ENCODE measurements around the gene GRM7.

GRM7 gene

DNA sequence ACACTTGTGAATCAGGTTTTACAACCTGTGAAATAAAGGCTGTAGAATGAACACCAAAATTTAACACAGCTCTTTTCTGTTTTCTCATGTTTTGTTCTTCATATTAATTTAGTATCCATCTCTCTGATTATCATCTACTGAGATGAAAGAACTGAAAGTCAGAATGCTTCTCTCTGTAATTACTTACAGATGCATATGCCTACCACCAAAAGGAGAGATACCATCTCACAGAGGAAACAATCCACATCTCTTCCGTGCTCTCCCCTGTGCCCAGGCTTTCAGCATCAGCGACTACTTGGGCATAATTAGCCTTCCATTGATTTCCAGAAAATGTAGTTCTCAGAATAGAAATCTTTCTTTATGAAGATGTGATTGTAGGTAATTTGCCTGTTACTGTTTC lies 741.4 kb downstream of the GRM7 start:
- no peak overlapping the region for H3K27ac ChIP-seq
- no peak overlapping the region for H3K4me3 ChIP-seq (ENCODE audit: low read depth in 1 of 2, low read length in 1 of 2)
- no peaks in the 10 kb centered on the region for H3K9me3 ChIP-seq
- H3K36me3 ChIP-seq: no peaks in the 10 kb centered on the region
- H3K4me1 ChIP-seq (ENCODE audit: control insufficient read depth in 1 of 2, insufficient read depth in 1 of 2, low read depth in 1 of 2, low read length in 1 of 2): no peaks in the 10 kb centered on the region
- TF ChIP-seq, protein P1, sequence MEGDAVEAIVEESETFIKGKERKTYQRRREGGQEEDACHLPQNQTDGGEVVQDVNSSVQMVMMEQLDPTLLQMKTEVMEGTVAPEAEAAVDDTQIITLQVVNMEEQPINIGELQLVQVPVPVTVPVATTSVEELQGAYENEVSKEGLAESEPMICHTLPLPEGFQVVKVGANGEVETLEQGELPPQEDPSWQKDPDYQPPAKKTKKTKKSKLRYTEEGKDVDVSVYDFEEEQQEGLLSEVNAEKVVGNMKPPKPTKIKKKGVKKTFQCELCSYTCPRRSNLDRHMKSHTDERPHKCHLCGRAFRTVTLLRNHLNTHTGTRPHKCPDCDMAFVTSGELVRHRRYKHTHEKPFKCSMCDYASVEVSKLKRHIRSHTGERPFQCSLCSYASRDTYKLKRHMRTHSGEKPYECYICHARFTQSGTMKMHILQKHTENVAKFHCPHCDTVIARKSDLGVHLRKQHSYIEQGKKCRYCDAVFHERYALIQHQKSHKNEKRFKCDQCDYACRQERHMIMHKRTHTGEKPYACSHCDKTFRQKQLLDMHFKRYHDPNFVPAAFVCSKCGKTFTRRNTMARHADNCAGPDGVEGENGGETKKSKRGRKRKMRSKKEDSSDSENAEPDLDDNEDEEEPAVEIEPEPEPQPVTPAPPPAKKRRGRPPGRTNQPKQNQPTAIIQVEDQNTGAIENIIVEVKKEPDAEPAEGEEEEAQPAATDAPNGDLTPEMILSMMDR (IDR thresholded peaks at IDR 0.05): no peak
- H3K27me3 ChIP-seq: no peaks in the 10 kb centered on the region

DNA sequence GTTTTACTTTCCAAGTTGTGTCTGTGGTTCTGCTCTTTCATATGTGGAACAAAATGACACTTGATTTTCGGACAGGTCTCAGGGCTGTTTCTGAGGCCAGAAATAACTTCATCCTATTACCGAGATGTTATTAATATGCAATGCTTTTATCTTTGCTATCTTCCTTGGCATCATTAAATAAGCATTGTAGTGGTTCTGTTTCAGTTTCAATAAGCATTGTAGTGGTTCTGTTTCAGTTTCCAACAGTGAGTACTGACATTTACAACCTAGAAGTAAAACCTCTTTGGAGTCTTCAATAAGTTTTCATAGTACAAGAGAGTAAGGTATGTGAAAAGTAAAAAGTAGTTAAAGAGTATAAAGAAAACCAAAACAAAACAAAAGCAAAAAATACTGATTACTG lies 746.2 kb downstream of the GRM7 start:
- H3K27ac ChIP-seq: no peak overlapping the region
- TF ChIP-seq, protein P1 (IDR thresholded peaks at IDR 0.05): no peak

DNA sequence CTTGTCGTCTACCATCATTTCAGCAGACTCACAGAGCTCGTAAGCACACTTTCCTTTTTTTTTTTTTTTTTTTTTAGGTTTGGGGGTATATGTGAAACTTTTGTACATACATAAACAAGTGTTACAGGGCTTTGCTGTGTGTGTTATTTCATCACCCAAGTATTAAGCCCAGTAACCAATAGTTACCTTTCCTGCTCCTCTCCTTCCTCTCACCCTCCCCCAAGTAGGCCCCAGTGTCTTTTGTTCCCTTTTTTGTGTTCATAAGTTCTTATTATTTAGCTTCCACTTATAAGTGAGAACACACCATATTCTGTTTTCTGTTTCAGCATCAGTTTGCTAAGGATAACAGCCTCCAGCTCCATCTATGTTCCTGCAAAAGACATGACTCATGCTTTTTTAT lies 746.8 kb downstream of the GRM7 start:
- TF ChIP-seq, protein P1 (IDR thresholded peaks at IDR 0.05): no peak
- Histone ChIP-seq H3K4me1 (ENCODE audit: control insufficient read depth in 1 of 2, insufficient read depth in 1 of 2, low read depth in 1 of 2, low read length in 1 of 2) (no peaks in the 10 kb centered on the region), H3K27me3 (no peaks in the 10 kb centered on the region), H3K9me3 (no peaks in the 10 kb centered on the region), H3K36me3 (no peaks in the 10 kb centered on the region), H3K4me3 (ENCODE audit: low read depth in 1 of 2, low read length in 1 of 2) (no peak overlapping the region), H3K27ac (no peak overlapping the region)

More for the DNA sequence above, 746.2 kb downstream of the GRM7 start:
- Histone ChIP-seq H3K27me3 (no peaks in the 10 kb centered on the region), H3K4me1 (ENCODE audit: control insufficient read depth in 1 of 2, insufficient read depth in 1 of 2, low read depth in 1 of 2, low read length in 1 of 2) (no peaks in the 10 kb centered on the region), H3K9me3 (no peaks in the 10 kb centered on the region), H3K36me3 (no peaks in the 10 kb centered on the region), H3K4me3 (ENCODE audit: low read depth in 1 of 2, low read length in 1 of 2) (no peak overlapping the region)

DNA sequence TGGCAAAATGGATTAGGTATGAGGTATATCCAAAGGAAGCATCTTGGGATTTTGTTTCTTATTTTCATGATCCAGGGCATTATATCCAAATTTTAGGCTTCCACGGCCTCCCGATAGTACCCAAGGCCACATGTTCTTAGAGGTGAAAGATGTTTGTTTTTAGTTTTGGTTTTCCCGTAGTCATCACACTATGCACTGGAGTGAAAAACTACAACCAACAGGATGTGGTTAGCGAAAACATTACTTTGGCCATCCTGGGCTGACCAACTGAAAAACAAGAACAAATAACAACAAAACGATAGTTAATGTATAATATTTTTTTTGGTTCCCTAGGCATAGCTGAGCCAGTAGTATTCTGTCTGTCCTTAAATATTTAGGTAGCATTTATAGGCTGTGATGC lies 749.7 kb downstream of the GRM7 start:
- no peak overlapping the region for H3K4me3 ChIP-seq (ENCODE audit: low read depth in 1 of 2, low read length in 1 of 2)
- no peaks in the 10 kb centered on the region for H3K27me3 ChIP-seq
- TF ChIP-seq, protein P1 (IDR thresholded peaks at IDR 0.05): no peak
- H3K27ac ChIP-seq: no peak overlapping the region
- H3K4me1 ChIP-seq (ENCODE audit: control insufficient read depth in 1 of 2, insufficient read depth in 1 of 2, low read depth in 1 of 2, low read length in 1 of 2): no peaks in the 10 kb centered on the region
- no peaks in the 10 kb centered on the region for H3K9me3 ChIP-seq
- no peaks in the 10 kb centered on the region for H3K36me3 ChIP-seq

DNA sequence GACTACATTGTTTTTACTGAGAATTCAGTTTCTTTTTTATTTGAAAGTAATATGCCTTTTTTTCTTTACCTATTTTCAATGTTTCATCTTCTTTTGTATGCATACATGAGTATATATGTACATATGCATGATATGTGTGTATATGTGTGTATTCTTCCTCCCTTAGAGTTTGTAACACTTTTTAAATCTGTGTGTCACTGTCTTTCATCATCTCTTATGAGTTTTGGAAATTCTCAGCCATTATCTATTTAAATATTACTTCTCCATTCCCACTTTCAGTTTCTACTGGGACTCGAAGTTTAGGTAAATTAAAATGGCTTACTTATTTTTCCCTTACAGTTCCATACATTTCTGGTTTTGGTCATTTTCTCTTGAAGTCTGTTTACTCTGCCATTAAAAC lies 754.1 kb downstream of the GRM7 start:
- H3K36me3 ChIP-seq: no peaks in the 10 kb centered on the region
- no peak overlapping the region for H3K4me3 ChIP-seq (ENCODE audit: low read depth in 1 of 2, low read length in 1 of 2)
- H3K27ac ChIP-seq: no peak overlapping the region
- H3K9me3 ChIP-seq: no peaks in the 10 kb centered on the region
- TF ChIP-seq, protein P1 (IDR thresholded peaks at IDR 0.05): no peak
- H3K27me3 ChIP-seq: no peaks in the 10 kb centered on the region
- no peaks in the 10 kb centered on the region for H3K4me1 ChIP-seq (ENCODE audit: control insufficient read depth in 1 of 2, insufficient read depth in 1 of 2, low read depth in 1 of 2, low read length in 1 of 2)

DNA sequence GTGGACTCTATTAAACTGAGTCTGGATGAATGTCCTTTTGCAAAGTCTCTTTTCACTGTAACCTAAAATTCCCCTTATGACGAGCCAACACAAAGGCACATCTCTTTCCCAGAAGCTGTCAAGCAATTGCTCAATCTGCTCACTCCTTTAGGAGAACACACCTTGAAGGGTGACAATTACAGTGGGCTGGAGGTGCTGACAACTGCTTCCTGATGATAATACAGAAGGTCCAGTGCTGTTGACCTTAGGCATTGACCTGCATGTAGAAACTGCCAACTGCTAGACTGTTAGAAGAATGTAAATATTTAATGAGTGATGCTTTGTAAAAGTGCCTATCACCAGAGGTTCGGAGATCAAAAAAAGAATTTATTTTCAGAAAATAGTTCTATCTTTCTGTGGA lies 757.7 kb downstream of the GRM7 start:
- Histone ChIP-seq H3K4me3 (ENCODE audit: low read depth in 1 of 2, low read length in 1 of 2) (no peak overlapping the region), H3K4me1 (ENCODE audit: control insufficient read depth in 1 of 2, insufficient read depth in 1 of 2, low read depth in 1 of 2, low read length in 1 of 2) (no peaks in the 10 kb centered on the region)
- TF ChIP-seq, protein P1 (IDR thresholded peaks at IDR 0.05): no peak

More for the DNA sequence above, 757.7 kb downstream of the GRM7 start:
- Histone ChIP-seq H3K27me3 (no peaks in the 10 kb centered on the region), H3K27ac (no peak overlapping the region), H3K9me3 (no peaks in the 10 kb centered on the region), H3K36me3 (no peaks in the 10 kb centered on the region)

Measured in neutrophil (primary cell).